ENCODE data around the gene TARBP1.
"Not testable (repeated sequence)": the region's sequence is repeated elsewhere in the genome, so short reads cannot be mapped to it uniquely, and the experiment has no call there.

TARBP1 gene

GRCh38 chr1:234357831-234358230 lies 121.1 kb downstream of the TARBP1 start:
- Histone ChIP-seq H3K27ac (ENCODE audit: low read depth, low read length) (no peak overlapping the region), H3K4me2 (ENCODE audit: low read length) (no peak overlapping the region), H2BK120ac (ENCODE audit: low read depth, low read length) (no peak overlapping the region), H3K4me1 (ENCODE audit: control insufficient read depth, low read depth, low read length) (no peaks in the 10 kb centered on the region), H2BK15ac (replicated peaks; ENCODE audit: low read depth) (no peak overlapping the region), H2AK5ac (ENCODE audit: low read length) (no peak overlapping the region), H3K23ac (ENCODE audit: low read length) (no peak overlapping the region), H4K8ac (ENCODE audit: low read depth, low read length) (no peak overlapping the region), H3K79me2 (ENCODE audit: control insufficient read depth, insufficient read depth, low read length) (no peaks in the 10 kb centered on the region), H3K4me3 (ENCODE audit: low read length) (no peak overlapping the region), H3K79me1 (ENCODE audit: low read length) (no peaks in the 10 kb centered on the region), H2BK5ac (ENCODE audit: low read length) (no peak overlapping the region), H3K9ac (ENCODE audit: low read length) (no peak overlapping the region), H3K27me3 (ENCODE audit: insufficient read depth, low read length, poor library complexity) (no peaks in the 10 kb centered on the region), H4K5ac (ENCODE audit: low read length) (no peak overlapping the region), H3K56ac (ENCODE audit: low read length) (no peak overlapping the region), H3K18ac (ENCODE audit: low read length) (no peak overlapping the region), H3K36me3 (ENCODE audit: control insufficient read depth, insufficient read depth, low read length) (no peaks in the 10 kb centered on the region), H3K4ac (ENCODE audit: low read depth, low read length) (no peak overlapping the region)
- no peak for DNase-seq

GRCh38 chr1:234356615-234357269 lies 122.2 kb downstream of the TARBP1 start:
- not testable (repeated sequence) for H3K27me3 ChIP-seq (ENCODE audit: insufficient read depth, low read length, poor library complexity); H3K18ac ChIP-seq (ENCODE audit: low read length); H3K27ac ChIP-seq (ENCODE audit: low read depth, low read length); H3K4me1 ChIP-seq (ENCODE audit: control insufficient read depth, low read depth, low read length); H3K4me2 ChIP-seq (ENCODE audit: low read length); H3K79me1 ChIP-seq (ENCODE audit: low read length); H3K4me3 ChIP-seq (ENCODE audit: low read length); H2BK15ac ChIP-seq (replicated peaks; ENCODE audit: low read depth); H3K9ac ChIP-seq (ENCODE audit: low read length); H2BK5ac ChIP-seq (ENCODE audit: low read length); H2BK120ac ChIP-seq (ENCODE audit: low read depth, low read length); H3K79me2 ChIP-seq (ENCODE audit: control insufficient read depth, insufficient read depth, low read length); H3K56ac ChIP-seq (ENCODE audit: low read length); H3K23ac ChIP-seq (ENCODE audit: low read length); H3K36me3 ChIP-seq (ENCODE audit: control insufficient read depth, insufficient read depth, low read length); H4K5ac ChIP-seq (ENCODE audit: low read length); DNase-seq; H3K4ac ChIP-seq (ENCODE audit: low read depth, low read length); H2AK5ac ChIP-seq (ENCODE audit: low read length); H4K8ac ChIP-seq (ENCODE audit: low read depth, low read length)
- WGBS (ENCODE audit: extremely low coverage, insufficient coverage, low lambda C conversion rate), result no CpG with 5 or more reads among the region's 35 CpGs

GRCh38 chr1:234355782-234356510 lies 123.0 kb downstream of the TARBP1 start:
- Histone ChIP-seq H2BK120ac (ENCODE audit: low read depth, low read length) (no peak overlapping the region), H3K79me1 (ENCODE audit: low read length) (no peaks in the 10 kb centered on the region), H3K36me3 (ENCODE audit: control insufficient read depth, insufficient read depth, low read length) (no peaks in the 10 kb centered on the region), H3K18ac (ENCODE audit: low read length) (no peak overlapping the region), H3K9ac (ENCODE audit: low read length) (no peak overlapping the region), H2AK5ac (ENCODE audit: low read length) (no peak overlapping the region), H4K5ac (ENCODE audit: low read length) (no peak overlapping the region), H3K4ac (ENCODE audit: low read depth, low read length) (no peak overlapping the region), H3K4me1 (ENCODE audit: control insufficient read depth, low read depth, low read length) (no peaks in the 10 kb centered on the region), H3K4me2 (ENCODE audit: low read length) (no peak overlapping the region), H3K27ac (ENCODE audit: low read depth, low read length) (no peak overlapping the region), H3K79me2 (ENCODE audit: control insufficient read depth, insufficient read depth, low read length) (no peaks in the 10 kb centered on the region), H3K4me3 (ENCODE audit: low read length) (no peak overlapping the region), H3K23ac (ENCODE audit: low read length) (no peak overlapping the region), H2BK15ac (replicated peaks; ENCODE audit: low read depth) (no peak overlapping the region), H2BK5ac (ENCODE audit: low read length) (no peak overlapping the region), H3K56ac (ENCODE audit: low read length) (no peak overlapping the region), H4K8ac (ENCODE audit: low read depth, low read length) (no peak overlapping the region), H3K27me3 (ENCODE audit: insufficient read depth, low read length, poor library complexity) (no peaks in the 10 kb centered on the region)
- WGBS (ENCODE audit: extremely low coverage, insufficient coverage, low lambda C conversion rate), result no CpG with 5 or more reads among the region's 3 CpGs
- DNase-seq, result no peak

- no peak overlapping the region for H4K5ac ChIP-seq (ENCODE audit: low read length)
- H4K8ac ChIP-seq (ENCODE audit: low read depth, low read length), result no peak overlapping the region
- no peak for DNase-seq
- no peaks in the 10 kb centered on the region for H3K36me3 ChIP-seq (ENCODE audit: control insufficient read depth, insufficient read depth, low read length)
- no peak overlapping the region for H3K56ac ChIP-seq (ENCODE audit: low read length)
- no peaks in the 10 kb centered on the region for H3K79me1 ChIP-seq (ENCODE audit: low read length)
- H3K4ac ChIP-seq (ENCODE audit: low read depth, low read length), result no peak overlapping the region
- H3K4me1 ChIP-seq (ENCODE audit: control insufficient read depth, low read depth, low read length), result no peaks in the 10 kb centered on the region
- H3K79me2 ChIP-seq (ENCODE audit: control insufficient read depth, insufficient read depth, low read length), result no peaks in the 10 kb centered on the region
- no peak overlapping the region for H2AK5ac ChIP-seq (ENCODE audit: low read length)
- no peak overlapping the region for H2BK120ac ChIP-seq (ENCODE audit: low read depth, low read length)
- no peak overlapping the region for H3K9ac ChIP-seq (ENCODE audit: low read length)
- no peak overlapping the region for H3K4me3 ChIP-seq (ENCODE audit: low read length)
- no peak overlapping the region for H2BK15ac ChIP-seq (replicated peaks; ENCODE audit: low read depth)
- no peak overlapping the region for H3K23ac ChIP-seq (ENCODE audit: low read length)
- H3K4me2 ChIP-seq (ENCODE audit: low read length), result no peak overlapping the region
- no peak overlapping the region for H2BK5ac ChIP-seq (ENCODE audit: low read length)
- H3K27ac ChIP-seq (ENCODE audit: low read depth, low read length), result no peak overlapping the region
- no peak overlapping the region for H3K18ac ChIP-seq (ENCODE audit: low read length)
- WGBS (ENCODE audit: extremely low coverage, insufficient coverage, low lambda C conversion rate), result no CpG with 5 or more reads among the region's 4 CpGs
- no peaks in the 10 kb centered on the region for H3K27me3 ChIP-seq (ENCODE audit: insufficient read depth, low read length, poor library complexity)
Observed at GRCh38 chr1:234348964-234349363, 130.0 kb downstream of the TARBP1 start.

- Histone ChIP-seq H3K27me3 (ENCODE audit: insufficient read depth, low read length, poor library complexity) (no peaks in the 10 kb centered on the region), H4K5ac (ENCODE audit: low read length) (no peak overlapping the region), H3K36me3 (ENCODE audit: control insufficient read depth, insufficient read depth, low read length) (no peaks in the 10 kb centered on the region), H2AK5ac (ENCODE audit: low read length) (no peak overlapping the region), H3K18ac (ENCODE audit: low read length) (no peak overlapping the region), H3K27ac (ENCODE audit: low read depth, low read length) (no peak overlapping the region), H2BK120ac (ENCODE audit: low read depth, low read length) (no peak overlapping the region), H3K4me1 (ENCODE audit: control insufficient read depth, low read depth, low read length) (no peaks in the 10 kb centered on the region), H3K79me2 (ENCODE audit: control insufficient read depth, insufficient read depth, low read length) (no peaks in the 10 kb centered on the region), H3K4ac (ENCODE audit: low read depth, low read length) (no peak overlapping the region), H3K79me1 (ENCODE audit: low read length) (no peaks in the 10 kb centered on the region), H4K8ac (ENCODE audit: low read depth, low read length) (no peak overlapping the region), H2BK5ac (ENCODE audit: low read length) (no peak overlapping the region), H3K9ac (ENCODE audit: low read length) (no peak overlapping the region), H3K23ac (ENCODE audit: low read length) (no peak overlapping the region), H3K4me2 (ENCODE audit: low read length) (no peak overlapping the region), H3K4me3 (ENCODE audit: low read length) (no peak overlapping the region), H2BK15ac (replicated peaks; ENCODE audit: low read depth) (no peak overlapping the region), H3K56ac (ENCODE audit: low read length) (no peak overlapping the region)
- no CpG with 5 or more reads among the region's 1 CpG for WGBS (ENCODE audit: extremely low coverage, insufficient coverage, low lambda C conversion rate)
- no peak for DNase-seq
Observed at GRCh38 chr1:234345237-234345636, 133.7 kb downstream of the TARBP1 start.

GRCh38 chr1:234342774-234343173 lies 136.2 kb downstream of the TARBP1 start:
- Histone ChIP-seq H2BK120ac (ENCODE audit: low read depth, low read length) (no peak overlapping the region), H2AK5ac (ENCODE audit: low read length) (no peak overlapping the region), H3K79me1 (ENCODE audit: low read length) (no peaks in the 10 kb centered on the region), H3K4me1 (ENCODE audit: control insufficient read depth, low read depth, low read length) (no peaks in the 10 kb centered on the region), H3K18ac (ENCODE audit: low read length) (no peak overlapping the region), H3K4me3 (ENCODE audit: low read length) (no peak overlapping the region), H3K27me3 (ENCODE audit: insufficient read depth, low read length, poor library complexity) (no peaks in the 10 kb centered on the region), H3K4ac (ENCODE audit: low read depth, low read length) (no peak overlapping the region), H2BK5ac (ENCODE audit: low read length) (no peak overlapping the region), H2BK15ac (replicated peaks; ENCODE audit: low read depth) (no peak overlapping the region), H4K5ac (ENCODE audit: low read length) (no peak overlapping the region), H3K36me3 (ENCODE audit: control insufficient read depth, insufficient read depth, low read length) (no peaks in the 10 kb centered on the region), H3K79me2 (ENCODE audit: control insufficient read depth, insufficient read depth, low read length) (no peaks in the 10 kb centered on the region), H3K27ac (ENCODE audit: low read depth, low read length) (no peak overlapping the region), H4K8ac (ENCODE audit: low read depth, low read length) (no peak overlapping the region), H3K56ac (ENCODE audit: low read length) (no peak overlapping the region), H3K9ac (ENCODE audit: low read length) (no peak overlapping the region), H3K23ac (ENCODE audit: low read length) (no peak overlapping the region), H3K4me2 (ENCODE audit: low read length) (no peak overlapping the region)
- no peak for DNase-seq
- no CpG with 5 or more reads among the region's 5 CpGs for WGBS (ENCODE audit: extremely low coverage, insufficient coverage, low lambda C conversion rate)

All from mesendoderm (in vitro differentiated cells).